Adrenal gland (tissue), 12 donors: Measurements from ENCODE around the gene LPCAT3. TPM values are rescaled to one million over a fixed set of nuclear protein-coding genes. Genes with fewer than 3 reads are reported as not detected.
A peak's percentile ranks its signal among the peaks of the same experiment; 100 is the strongest.
"Not testable (repeated sequence)": the region's sequence is repeated elsewhere in the genome, so short reads cannot be mapped to it uniquely, and the experiment has no call there.

Experiments used
- DNase-seq, 7 donors: peaks; one replicate each; pipeline ENCODE4 v3.0.0-alpha.2; 2019 to 2020
- H3K27ac ChIP-seq, 5 donors: fragments of 200-600 bp; sonication (generic) in 4 of 5; 1 replicate in 3 of 5; 2 replicates in 2 of 5; pipeline versions ENCODE4 v1.5.1 to v1.8.0; 2016 to 2020; ENCODE audit warnings: mild to moderate bottlenecking in 1 of 5
- H3K27me3 ChIP-seq: fragments of 200-600 bp; 2 replicates; pipeline ENCODE4 v1.8.0; 2021
- H3K36me3 ChIP-seq, 2 donors: fragments of 200-600 bp; replicated peaks in 1 of 2; 1 replicate in 1 of 2; 2 replicates in 1 of 2; pipeline versions ENCODE4 v1.5.1 to v1.8.0; 2018 to 2022
- H3K4me1 ChIP-seq, 2 donors: fragments of 200-600 bp; replicated peaks in 1 of 2; 1 replicate in 1 of 2; 2 replicates in 1 of 2; pipeline versions ENCODE4 v1.5.1 to v1.8.0; 2018 to 2021
- H3K4me3 ChIP-seq, 4 donors: fragments of 200-600 bp; sonication (generic) in 3 of 4; one replicate each; pipeline ENCODE4 v1.5.1; 2016 to 2018
- H3K9me3 ChIP-seq, 3 donors: fragments of 200-600 bp; sonication (generic) in 1 of 3; replicated peaks in 1 of 3; 1 replicate in 2 of 3; 2 replicates in 1 of 3; pipeline versions ENCODE4 v1.5.1 to v1.8.0; 2016 to 2021
- POLR2A ChIP-seq, 2 donors: fragments of 450-650 bp; IDR thresholded peaks; one replicate each; pipeline ENCODE4 v1.6.1; 2017; ENCODE audit warnings: antibody characterized with exemption in 2 of 2, mild to moderate bottlenecking in 2 of 2, moderate library complexity in 1 of 2
- whole genome bisulfite sequencing, 4 donors: extraction: QIAGEN DNeasy Blood & Tissue Kit in 2 of 4; methylation state at CpG; one replicate each; pipeline versions ENCODE4 v1.1.5 to v1.1.7; 2013 to 2017; 5-methylcytosine and 5-hydroxymethylcytosine counted together
- intact Hi-C, 2 donors: fragments of 100-400 bp; cut with DNase I; formaldehyde crosslinking; loops; one replicate each; pipeline versions ENCODE4 v1.14.1 to v1.15.0; 2022 to 2023
- polyA plus RNA-seq, 3 donors: library from polyadenylated mRNA; stranded (reverse); fragments of 200-250 nt in 2 of 3; fragments of 350-450 nt in 1 of 3; fragmentation: Illumina TruSeq in 1 of 3; extraction: RNeasy Lipid Tissue Mini Kit (QIAGEN cat#74804) in 1 of 3; gene quantifications; one replicate each; pipeline ENCODE4 v1.2.3, GENCODE V29; 2013 to 2014
- total RNA-seq, 9 donors: library from RNA; depleted of rRNA in 4 of 9; stranded (reverse); fragments of >200 nt in 4 of 9; fragments of 120-200 nt in 1 of 9; fragmentation: NEBNext Ultra II Directional in 1 of 9; extraction: Animal tissue kit (Norgen Biotek cat#: 25700) in 1 of 9; gene quantifications; one replicate each; pipeline versions ENCODE4 v1.1.0 to v1.2.4, GENCODE V29; 2013 to 2023
- TF ChIP-seq, protein P1 (sequence below), 6 experiments: fragments of 450-650 bp in 4 of 6; fragments of 200-600 bp in 2 of 6; sonication (generic) in 1 of 6; IDR thresholded peaks; 1 replicate in 5 of 6; 2 replicates in 1 of 6; pipeline versions ENCODE4 v1.5.1 to v1.8.0; 2016 to 2021; ENCODE audit warnings: antibody characterized with exemption in 6 of 6, mild to moderate bottlenecking in 2 of 6, moderate library complexity in 1 of 6
- donor health status: healthy with polysubstance abuse.
- donor health status: Bipolar disorder and iron deficiency.
- donor health status: DM: yes; HTN: yes; CAD: no.
- donor health status: DM: no; HTN: no; CAD: no.
- donor health status: DM: no; HTN: no; CAD: no.
- donor health status: DM: yes; HTN: yes; CAD: no.

LPCAT3 gene
- total and polyA plus RNA-seq, 12 donors: 28.5 to 146 (median 74.0) TPM

DNA sequence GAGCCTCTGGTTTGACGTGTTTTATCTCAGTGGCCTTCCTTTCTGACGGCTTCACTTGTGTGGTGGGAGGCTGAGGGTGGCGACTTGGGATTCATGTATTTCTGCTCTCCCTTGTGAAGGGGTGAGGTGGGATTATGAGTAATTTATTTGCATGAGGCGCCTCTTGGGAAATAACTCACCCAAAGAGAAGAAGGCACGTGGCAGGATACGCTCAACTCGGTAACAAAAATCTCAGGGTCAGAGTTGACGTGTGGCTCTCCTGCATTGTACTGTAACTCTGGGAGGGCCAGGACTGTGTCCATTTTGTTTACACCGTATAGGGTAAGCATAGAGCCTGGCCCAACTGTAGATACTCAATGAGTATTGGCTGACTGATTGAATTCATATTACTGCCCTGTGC lies 27.6 kb upstream of the LPCAT3 start:
- intact Hi-C loops: no loop called here
- no peak for DNase-seq
- 85 to 89% (median 87%) methylated on average over 9 of the region's 9 CpGs for WGBS, 4 donors
- Histone ChIP-seq H3K27me3 (no peaks in the 10 kb centered on the region), H3K9me3 (no peaks in the 10 kb centered on the region), H3K36me3 (no peaks in the 10 kb centered on the region), H3K27ac (no peak overlapping the region), H3K4me3 (no peak overlapping the region), H3K4me1 (peaks cover 0 to 5% of the 10 kb centered on the region in 2 donors)
- TF ChIP-seq, protein P1, sequence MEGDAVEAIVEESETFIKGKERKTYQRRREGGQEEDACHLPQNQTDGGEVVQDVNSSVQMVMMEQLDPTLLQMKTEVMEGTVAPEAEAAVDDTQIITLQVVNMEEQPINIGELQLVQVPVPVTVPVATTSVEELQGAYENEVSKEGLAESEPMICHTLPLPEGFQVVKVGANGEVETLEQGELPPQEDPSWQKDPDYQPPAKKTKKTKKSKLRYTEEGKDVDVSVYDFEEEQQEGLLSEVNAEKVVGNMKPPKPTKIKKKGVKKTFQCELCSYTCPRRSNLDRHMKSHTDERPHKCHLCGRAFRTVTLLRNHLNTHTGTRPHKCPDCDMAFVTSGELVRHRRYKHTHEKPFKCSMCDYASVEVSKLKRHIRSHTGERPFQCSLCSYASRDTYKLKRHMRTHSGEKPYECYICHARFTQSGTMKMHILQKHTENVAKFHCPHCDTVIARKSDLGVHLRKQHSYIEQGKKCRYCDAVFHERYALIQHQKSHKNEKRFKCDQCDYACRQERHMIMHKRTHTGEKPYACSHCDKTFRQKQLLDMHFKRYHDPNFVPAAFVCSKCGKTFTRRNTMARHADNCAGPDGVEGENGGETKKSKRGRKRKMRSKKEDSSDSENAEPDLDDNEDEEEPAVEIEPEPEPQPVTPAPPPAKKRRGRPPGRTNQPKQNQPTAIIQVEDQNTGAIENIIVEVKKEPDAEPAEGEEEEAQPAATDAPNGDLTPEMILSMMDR (IDR thresholded peaks at IDR 0.05): no peak
- no peak for TF ChIP-seq POLR2A (IDR thresholded peaks at IDR 0.05)

DNA sequence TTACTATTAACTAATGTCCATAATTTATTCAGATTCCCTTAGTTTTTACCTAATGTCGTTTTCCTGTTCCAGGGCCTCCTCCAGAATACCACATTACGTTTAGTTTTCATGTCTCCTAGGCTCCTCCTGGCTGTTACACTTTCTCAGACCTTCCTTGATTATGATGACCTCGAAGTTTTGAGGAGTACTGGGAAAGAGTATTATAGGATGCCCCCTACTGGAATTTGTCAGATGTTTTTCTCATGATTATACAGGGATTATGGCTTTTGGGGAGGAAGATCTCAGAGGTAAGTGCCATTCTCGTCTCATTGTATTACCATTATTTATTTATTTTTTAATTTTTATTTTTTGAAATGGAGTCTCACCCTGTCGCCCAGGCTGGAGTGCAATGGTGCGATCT lies 24.6 kb upstream of the LPCAT3 start:
- Histone ChIP-seq H3K4me3 (no peak overlapping the region), H3K4me1 (peaks cover 0 to 5% of the 10 kb centered on the region in 2 donors), H3K9me3 (no peaks in the 10 kb centered on the region), H3K27ac (no peak overlapping the region), H3K27me3 (no peaks in the 10 kb centered on the region), H3K36me3 (no peaks in the 10 kb centered on the region)
- no peak for DNase-seq
- TF ChIP-seq POLR2A (IDR thresholded peaks at IDR 0.05): no peak
- TF ChIP-seq, protein P1 (IDR thresholded peaks at IDR 0.05): peak; percentile 13 to 66 (median 55)
- intact Hi-C loops: no loop called here
- WGBS, 4 donors: 35 to 42% (median 37%) methylated on average over 6 of the region's 6 CpGs

DNA sequence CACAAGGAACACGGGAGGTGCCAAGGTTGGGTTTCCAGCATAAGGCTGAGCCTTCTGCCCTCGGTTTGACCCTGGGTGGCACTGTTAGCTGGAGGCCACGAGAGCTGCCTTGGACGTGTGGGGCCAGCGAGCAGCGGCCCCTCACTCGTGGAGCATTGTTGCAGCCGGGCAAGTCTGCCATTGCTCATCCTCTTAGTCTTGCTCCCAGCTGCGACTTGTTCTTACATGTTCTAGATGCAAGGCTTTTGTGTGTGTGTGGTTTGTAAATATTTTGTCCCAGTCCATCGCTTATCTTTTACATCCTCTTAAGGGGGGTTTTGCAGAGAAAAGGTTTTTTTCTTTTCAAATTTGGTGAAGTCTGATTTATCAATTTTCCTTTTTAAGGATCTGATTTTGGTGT lies 21.1 kb upstream of the LPCAT3 start:
- no peaks in the 10 kb centered on the region for H3K27me3 ChIP-seq
- TF ChIP-seq POLR2A (IDR thresholded peaks at IDR 0.05): no peak
- TF ChIP-seq, protein P1 (IDR thresholded peaks at IDR 0.05): no peak
- H3K27ac ChIP-seq: no peak overlapping the region
- H3K9me3 ChIP-seq: no peaks in the 10 kb centered on the region
- intact Hi-C loops: no loop called here
- 76 to 83% (median 81%) methylated on average over 9 to 10 of the region's 10 CpGs for WGBS, 4 donors
- H3K4me3 ChIP-seq: no peak overlapping the region
- no peaks in the 10 kb centered on the region for H3K36me3 ChIP-seq
- DNase-seq: no peak
- H3K4me1 ChIP-seq: no peaks in the 10 kb centered on the region

DNA sequence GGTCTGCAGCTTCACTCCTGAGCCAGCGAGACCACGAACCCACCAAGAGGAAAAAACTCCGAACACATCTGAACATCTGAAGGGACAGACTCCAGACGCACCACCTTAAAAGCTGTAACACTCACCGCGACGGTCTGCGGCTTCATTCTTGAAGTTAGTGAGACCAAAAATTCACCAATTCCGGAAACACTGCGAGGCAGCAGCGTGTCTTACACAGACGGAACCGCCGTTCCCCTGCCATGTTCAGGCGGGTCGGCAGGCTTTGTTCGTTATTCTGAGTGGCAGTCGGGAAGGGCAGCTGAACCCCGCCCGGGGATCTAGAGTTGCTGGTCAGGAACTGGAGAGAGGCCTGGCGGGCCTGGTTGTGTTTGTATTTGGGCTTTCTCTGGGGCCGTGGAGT lies 20.3 kb upstream of the LPCAT3 start:
- H3K36me3 ChIP-seq: no peaks in the 10 kb centered on the region
- H3K9me3 ChIP-seq: no peaks in the 10 kb centered on the region
- no peaks in the 10 kb centered on the region for H3K4me1 ChIP-seq
- TF ChIP-seq, protein P1 (IDR thresholded peaks at IDR 0.05): no peak
- TF ChIP-seq POLR2A (IDR thresholded peaks at IDR 0.05): no peak
- H3K4me3 ChIP-seq: no peak overlapping the region
- intact Hi-C loops: no loop called here
- 90 to 94% (median 93%) methylated on average over 22 of the region's 22 CpGs for WGBS, 4 donors
- H3K27me3 ChIP-seq: no peaks in the 10 kb centered on the region
- no peak for DNase-seq
- H3K27ac ChIP-seq: no peak overlapping the region

DNA sequence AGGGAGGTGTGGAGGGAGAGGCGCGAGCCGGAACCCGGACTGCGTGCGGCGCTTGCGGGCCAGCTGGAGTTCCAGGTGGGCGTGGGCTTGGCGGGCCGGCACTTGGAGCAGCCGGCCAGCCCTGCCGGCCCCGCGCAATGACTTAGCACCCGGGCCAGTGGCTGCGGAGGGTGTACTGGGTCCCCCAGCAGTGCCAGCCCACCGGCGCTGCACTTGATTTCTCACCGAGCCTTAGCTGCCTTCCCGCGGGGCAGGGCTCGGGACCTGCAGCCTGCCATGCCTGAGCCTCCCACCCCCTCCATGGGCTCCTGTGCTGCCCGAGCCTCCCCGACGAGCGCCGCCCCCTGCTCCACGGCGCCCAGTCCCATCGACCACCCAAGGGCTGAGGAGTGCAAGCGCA lies 19.1 kb upstream of the LPCAT3 start:
- H3K4me3 ChIP-seq, H3K4me1 ChIP-seq, H3K27me3 ChIP-seq, H3K27ac ChIP-seq, H3K9me3 ChIP-seq, intact Hi-C loops, DNase-seq, H3K36me3 ChIP-seq: not testable (repeated sequence)
- WGBS, 4 donors: 90 to 100% (median 93%) methylated on average over 4 to 32 of the region's 32 CpGs; no CpG with 5 or more reads in 1 of the 4 donors
